Measurements from ENCODE around the gene NRK.

GRCh38 chrX:105845631-105846030 lies 23.3 kb downstream of the NRK start:
- no peak for TF ChIP-seq JUND (IDR thresholded peaks at IDR 0.05)
- TF ChIP-seq CTCF (IDR thresholded peaks at IDR 0.05 in 2 of 3, conservative IDR thresholded peaks at IDR 0.05 in 1 of 3; ENCODE audit: borderline replicate concordance in 1 of 3, insufficient read depth in 1 of 3, low read depth in 2 of 3, low read length in 2 of 3) = no peak
- TF ChIP-seq EGR1 (IDR thresholded peaks at IDR 0.05; ENCODE audit: low read depth) = no peak
- TF ChIP-seq FOSL1 (IDR thresholded peaks at IDR 0.05; ENCODE audit: low read depth) = no peak
